VCaP (cell line): ENCODE data around the gene IL36RN.

Source experiments
- H3K27ac ChIP-seq: fragments of 450-650 bp; 2 replicates; pipeline ENCODE4 v1.5.1; 2017
- CTCF ChIP-seq: fragments of 450-650 bp; conservative IDR thresholded peaks from 2 replicates; pipeline ENCODE4 v1.5.1; 2017; ENCODE audit warnings: mild to moderate bottlenecking, moderate library complexity

IL36RN gene

GRCh38 chr2:113075600-113075999 lies 16.6 kb downstream of the IL36RN start:
- no peak for TF ChIP-seq CTCF

GRCh38 chr2:113076954-113077669 lies 18.1 kb downstream of the IL36RN start:
- no peak for TF ChIP-seq CTCF
- peak overlapping the region; percentile 75; the same call in 1 of the 2 replicates for H3K27ac ChIP-seq

More at GRCh38 chr2:113075600-113075999, 16.6 kb downstream of the IL36RN start:
- H3K27ac ChIP-seq: no peak overlapping the region

- peak overlapping the region; percentile 75 for H3K27ac ChIP-seq
- TF ChIP-seq CTCF: no peak
Measured at GRCh38 chr2:113077921-113078320, 18.9 kb downstream of the IL36RN start.

- no peak for TF ChIP-seq CTCF
- H3K27ac ChIP-seq: peak overlapping the region; percentile 75
Measured at GRCh38 chr2:113078350-113078839, 19.4 kb downstream of the IL36RN start.

- H3K27ac ChIP-seq: peak overlapping the region; percentile 75
- TF ChIP-seq CTCF: no peak
Measured at GRCh38 chr2:113079131-113079530, 20.1 kb downstream of the IL36RN start.

- H3K27ac ChIP-seq: no peak overlapping the region
- TF ChIP-seq CTCF: peak; percentile 50
Measured at GRCh38 chr2:113080134-113080533, 21.1 kb downstream of the IL36RN start.

GRCh38 chr2:113081488-113082210 lies 22.7 kb downstream of the IL36RN start:
- no peak overlapping the region for H3K27ac ChIP-seq
- TF ChIP-seq CTCF: no peak
